ENCODE data around the gene COA5.

The COA5 gene

GRCh38 chr2:98582523-98582922 lies 25.8 kb downstream of the COA5 start:
- Histone ChIP-seq H3K9ac (ENCODE audit: low read length) (no peak overlapping the region), H3K79me1 (replicated peaks; ENCODE audit: low read length, poor library complexity, severe bottlenecking) (no peaks in the 10 kb centered on the region), H3K9me3 (ENCODE audit: control insufficient read depth, low read length) (no peaks in the 10 kb centered on the region), H2AK5ac (ENCODE audit: low read length, severe bottlenecking) (no peak overlapping the region), H4K91ac (ENCODE audit: low read length) (no peak overlapping the region), H3K14ac (ENCODE audit: low read length in 2 of 2) (no peak overlapping the region), H4K8ac (ENCODE audit: low read length) (no peak overlapping the region), H3K23ac (ENCODE audit: low read length in 2 of 2) (no peak overlapping the region), H2BK12ac (ENCODE audit: low read length in 2 of 2) (no peak overlapping the region), H3K36me3 (ENCODE audit: control insufficient read depth in 1 of 2, insufficient read depth in 2 of 2, low read depth in 1 of 2, low read length in 2 of 2) (peaks cover 30 to 35% of the 10 kb centered on the region in 2 experiments), H2BK15ac (ENCODE audit: low read depth, poor library complexity, severe bottlenecking) (no peak overlapping the region), H3K4ac (ENCODE audit: low read depth in 1 of 2, low read length in 2 of 2) (no peak overlapping the region), H3K4me3 (ENCODE audit: insufficient read depth in 1 of 2, low read depth in 1 of 2, low read length in 2 of 2) (no peak overlapping the region), H3K4me2 (ENCODE audit: low read length, poor library complexity, severe bottlenecking) (no peak overlapping the region), H2BK5ac (ENCODE audit: low read depth, low read length, poor library complexity, severe bottlenecking) (no peak overlapping the region), H3K27ac (ENCODE audit: low read length, poor library complexity, severe bottlenecking) (no peak overlapping the region), H3K4me1 (ENCODE audit: control insufficient read depth, insufficient read depth, low read depth, low read length) (no peaks in the 10 kb centered on the region), H3K18ac (ENCODE audit: low read depth in 1 of 2, low read length in 2 of 2) (no peak overlapping the region), H2AFZ (ENCODE audit: low read depth, low read length) (no peak overlapping the region), H2BK120ac (ENCODE audit: low read depth, low read length) (no peak overlapping the region), H3K27me3 (ENCODE audit: control insufficient read depth in 1 of 2, insufficient read depth in 1 of 2, low read length in 2 of 2) (no peaks in the 10 kb centered on the region)
- 95% methylated on average over 9 of the region's 9 CpGs for WGBS
- no peak for DNase-seq

GRCh38 chr2:98580656-98581284 lies 27.5 kb downstream of the COA5 start:
- Histone ChIP-seq H4K8ac (ENCODE audit: low read length) (no peak overlapping the region), H3K9me3 (ENCODE audit: control insufficient read depth, low read length) (no peaks in the 10 kb centered on the region), H3K4me2 (ENCODE audit: low read length, poor library complexity, severe bottlenecking) (no peak overlapping the region), H3K4me1 (ENCODE audit: control insufficient read depth, insufficient read depth, low read depth, low read length) (no peaks in the 10 kb centered on the region), H2BK120ac (ENCODE audit: low read depth, low read length) (no peak overlapping the region), H3K79me1 (replicated peaks; ENCODE audit: low read length, poor library complexity, severe bottlenecking) (no peaks in the 10 kb centered on the region), H3K23ac (ENCODE audit: low read length in 2 of 2) (no peak overlapping the region), H2AK5ac (ENCODE audit: low read length, severe bottlenecking) (no peak overlapping the region), H2BK12ac (ENCODE audit: low read length in 2 of 2) (no peak overlapping the region), H3K27ac (ENCODE audit: low read length, poor library complexity, severe bottlenecking) (no peak overlapping the region), H3K4ac (ENCODE audit: low read depth in 1 of 2, low read length in 2 of 2) (no peak overlapping the region), H2BK15ac (ENCODE audit: low read depth, poor library complexity, severe bottlenecking) (no peak overlapping the region), H3K36me3 (ENCODE audit: control insufficient read depth in 1 of 2, insufficient read depth in 2 of 2, low read depth in 1 of 2, low read length in 2 of 2) (peaks cover 41% of the 10 kb centered on the region in 2 experiments), H3K9ac (ENCODE audit: low read length) (no peak overlapping the region), H3K27me3 (ENCODE audit: control insufficient read depth in 1 of 2, insufficient read depth in 1 of 2, low read length in 2 of 2) (no peaks in the 10 kb centered on the region), H2BK5ac (ENCODE audit: low read depth, low read length, poor library complexity, severe bottlenecking) (no peak overlapping the region), H3K4me3 (ENCODE audit: insufficient read depth in 1 of 2, low read depth in 1 of 2, low read length in 2 of 2) (no peak overlapping the region), H3K14ac (ENCODE audit: low read length in 2 of 2) (no peak overlapping the region), H2AFZ (ENCODE audit: low read depth, low read length) (no peak overlapping the region), H4K91ac (ENCODE audit: low read length) (no peak overlapping the region), H3K18ac (ENCODE audit: low read depth in 1 of 2, low read length in 2 of 2) (no peak overlapping the region)
- 94% methylated on average over 9 of the region's 10 CpGs for WGBS
- no peak for DNase-seq

- peaks cover 40 to 41% of the 10 kb centered on the region in 2 experiments for H3K36me3 ChIP-seq (ENCODE audit: control insufficient read depth in 1 of 2, insufficient read depth in 2 of 2, low read depth in 1 of 2, low read length in 2 of 2)
- no peaks in the 10 kb centered on the region for H3K9me3 ChIP-seq (ENCODE audit: control insufficient read depth, low read length)
- H3K27me3 ChIP-seq (ENCODE audit: control insufficient read depth in 1 of 2, insufficient read depth in 1 of 2, low read length in 2 of 2) = no peaks in the 10 kb centered on the region
- H3K4me1 ChIP-seq (ENCODE audit: control insufficient read depth, insufficient read depth, low read depth, low read length) = no peaks in the 10 kb centered on the region
- no peak overlapping the region for H3K9ac ChIP-seq (ENCODE audit: low read length)
- no peak overlapping the region for H2BK15ac ChIP-seq (ENCODE audit: low read depth, poor library complexity, severe bottlenecking)
- DNase-seq = no peak
- H3K27ac ChIP-seq (ENCODE audit: low read length, poor library complexity, severe bottlenecking) = no peak overlapping the region
- H4K91ac ChIP-seq (ENCODE audit: low read length) = no peak overlapping the region
- no peak overlapping the region for H3K4ac ChIP-seq (ENCODE audit: low read depth in 1 of 2, low read length in 2 of 2)
- H2AFZ ChIP-seq (ENCODE audit: low read depth, low read length) = no peak overlapping the region
- no peak overlapping the region for H3K4me2 ChIP-seq (ENCODE audit: low read length, poor library complexity, severe bottlenecking)
- no peak overlapping the region for H3K23ac ChIP-seq (ENCODE audit: low read length in 2 of 2)
- no peak overlapping the region for H2AK5ac ChIP-seq (ENCODE audit: low read length, severe bottlenecking)
- H2BK5ac ChIP-seq (ENCODE audit: low read depth, low read length, poor library complexity, severe bottlenecking) = no peak overlapping the region
- H3K79me1 ChIP-seq (replicated peaks; ENCODE audit: low read length, poor library complexity, severe bottlenecking) = no peaks in the 10 kb centered on the region
- no peak overlapping the region for H3K18ac ChIP-seq (ENCODE audit: low read depth in 1 of 2, low read length in 2 of 2)
- no peak overlapping the region for H4K8ac ChIP-seq (ENCODE audit: low read length)
- no peak overlapping the region for H2BK120ac ChIP-seq (ENCODE audit: low read depth, low read length)
- no peak overlapping the region for H3K4me3 ChIP-seq (ENCODE audit: insufficient read depth in 1 of 2, low read depth in 1 of 2, low read length in 2 of 2)
- no peak overlapping the region for H3K14ac ChIP-seq (ENCODE audit: low read length in 2 of 2)
- WGBS = 98% methylated on average over 7 of the region's 7 CpGs
- H2BK12ac ChIP-seq (ENCODE audit: low read length in 2 of 2) = no peak overlapping the region
Observed at GRCh38 chr2:98579926-98580325, 28.4 kb downstream of the COA5 start.

- DNase-seq = no peak
- no peak overlapping the region for H2AFZ ChIP-seq (ENCODE audit: low read depth, low read length)
- peak overlapping the region in 1 of 2 experiments; percentile 1 for H3K4me3 ChIP-seq (ENCODE audit: insufficient read depth in 1 of 2, low read depth in 1 of 2, low read length in 2 of 2)
- H3K27me3 ChIP-seq (ENCODE audit: control insufficient read depth in 1 of 2, insufficient read depth in 1 of 2, low read length in 2 of 2) = no peaks in the 10 kb centered on the region
- H3K14ac ChIP-seq (ENCODE audit: low read length in 2 of 2) = no peak overlapping the region
- peaks cover 3% of the 10 kb centered on the region for H3K4me1 ChIP-seq (ENCODE audit: control insufficient read depth, insufficient read depth, low read depth, low read length)
- 95% methylated on average over 9 of the region's 9 CpGs for WGBS
- no peak overlapping the region for H2BK120ac ChIP-seq (ENCODE audit: low read depth, low read length)
- no peak overlapping the region for H3K4me2 ChIP-seq (ENCODE audit: low read length, poor library complexity, severe bottlenecking)
- no peak overlapping the region for H2BK5ac ChIP-seq (ENCODE audit: low read depth, low read length, poor library complexity, severe bottlenecking)
- no peak overlapping the region for H2AK5ac ChIP-seq (ENCODE audit: low read length, severe bottlenecking)
- H3K18ac ChIP-seq (ENCODE audit: low read depth in 1 of 2, low read length in 2 of 2) = no peak overlapping the region
- no peak overlapping the region for H2BK15ac ChIP-seq (ENCODE audit: low read depth, poor library complexity, severe bottlenecking)
- no peaks in the 10 kb centered on the region for H3K9me3 ChIP-seq (ENCODE audit: control insufficient read depth, low read length)
- no peak overlapping the region for H3K23ac ChIP-seq (ENCODE audit: low read length in 2 of 2)
- H4K8ac ChIP-seq (ENCODE audit: low read length) = no peak overlapping the region
- no peaks in the 10 kb centered on the region for H3K79me1 ChIP-seq (replicated peaks; ENCODE audit: low read length, poor library complexity, severe bottlenecking)
- H3K9ac ChIP-seq (ENCODE audit: low read length) = no peak overlapping the region
- H4K91ac ChIP-seq (ENCODE audit: low read length) = no peak overlapping the region
- no peak overlapping the region for H2BK12ac ChIP-seq (ENCODE audit: low read length in 2 of 2)
- peaks cover 38 to 44% of the 10 kb centered on the region in 2 experiments for H3K36me3 ChIP-seq (ENCODE audit: control insufficient read depth in 1 of 2, insufficient read depth in 2 of 2, low read depth in 1 of 2, low read length in 2 of 2)
- no peak overlapping the region for H3K27ac ChIP-seq (ENCODE audit: low read length, poor library complexity, severe bottlenecking)
- no peak overlapping the region for H3K4ac ChIP-seq (ENCODE audit: low read depth in 1 of 2, low read length in 2 of 2)
Observed at GRCh38 chr2:98578231-98578630, 30.1 kb downstream of the COA5 start.
